ENCODE results near the gene IL22RA1.

DNA sequence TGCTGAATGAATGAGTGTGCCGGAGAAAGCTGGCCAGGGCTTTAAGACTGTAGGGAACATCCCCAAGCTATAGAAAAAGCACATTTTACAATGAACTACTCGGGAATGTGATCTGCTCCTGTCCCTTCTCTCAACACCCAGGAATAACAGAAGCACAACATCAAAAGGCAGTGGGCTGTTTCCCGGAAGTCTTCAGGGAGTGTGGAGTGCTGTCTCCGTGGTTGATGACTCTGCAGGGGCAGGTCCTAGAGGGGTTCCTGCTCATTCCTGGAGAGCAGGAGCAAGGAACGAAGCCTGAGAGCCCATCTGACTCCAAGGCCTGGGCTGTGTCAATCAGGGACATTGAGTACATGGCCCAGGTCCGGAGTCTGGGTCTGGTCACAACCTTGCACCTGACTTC lies 4.9 kb upstream of the IL22RA1 start:
- TF ChIP-seq POLR2AphosphoS5 (IDR thresholded peaks at IDR 0.05; ENCODE audit: borderline replicate concordance, low read depth, low read length) (no peak), EZH2 (IDR thresholded peaks at IDR 0.05) (no peak), FOXP2 (optimal IDR thresholded peaks at IDR 0.05; ENCODE audit: control extremely low read depth, extremely low read length, insufficient read depth) (no peak)

All from SK-N-MC (cell line).